ENCODE measurements around the gene RTEL1.
A peak's percentile ranks its signal among the peaks of the same experiment; 100 is the strongest.

RTEL1 gene

DNA sequence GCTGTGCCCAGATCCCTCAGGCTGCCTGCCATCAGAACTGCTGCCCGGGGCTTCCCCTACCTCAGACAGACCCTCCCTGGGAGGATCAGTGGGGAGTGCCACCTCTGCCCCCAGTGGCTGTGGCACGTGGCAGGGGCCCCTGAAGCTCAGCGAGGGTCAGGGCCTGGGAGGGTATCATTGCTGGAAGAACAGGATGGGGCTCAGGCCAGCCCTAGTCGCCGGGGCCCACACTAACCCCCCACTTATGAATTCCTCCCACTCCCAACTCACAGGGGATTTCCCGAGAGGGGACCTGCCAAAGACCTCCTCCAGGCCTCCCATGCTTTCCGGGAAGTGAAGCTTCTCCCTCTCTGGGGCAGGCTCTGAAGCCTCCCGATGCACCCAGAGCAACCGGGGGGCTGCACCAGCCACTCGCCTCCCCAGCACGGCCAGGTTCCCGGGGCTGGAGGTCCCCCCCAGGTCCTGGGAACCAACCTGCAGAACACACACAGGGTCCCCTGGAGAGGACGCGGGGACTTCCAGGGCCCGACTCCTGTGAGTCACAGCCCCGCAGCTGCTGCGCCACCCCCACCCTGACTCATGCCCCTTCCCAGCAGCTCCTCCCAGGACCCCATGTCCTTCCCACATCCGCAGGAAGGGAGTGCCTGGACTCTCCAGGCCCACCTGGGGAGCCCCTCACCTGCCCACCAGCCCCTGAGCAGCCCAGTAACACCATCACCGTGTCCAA lies 40.8 kb downstream of the RTEL1 start (continued):
- TF ChIP-seq ZNF529 (tag by site-specific recombination; IDR thresholded peaks at IDR 0.05; ENCODE audit: insufficient replicate concordance), result no peak
- no peak for TF ChIP-seq ZNF132 (tag by site-specific recombination; IDR thresholded peaks at IDR 0.05; ENCODE audit: borderline replicate concordance)
- 0 out of 2 replicates have a peak, but pooled peaks have one; percentile 19 for TF ChIP-seq ZNF600 (tag by site-specific recombination; IDR thresholded peaks at IDR 0.05)
- no peak for TF ChIP-seq GLI2 (tag by site-specific recombination; IDR thresholded peaks at IDR 0.05; ENCODE audit: borderline replicate concordance, low read depth)
- TF ChIP-seq ZNF114 (tag by site-specific recombination; IDR thresholded peaks at IDR 0.05), result no peak
- TF ChIP-seq ZNF221 (tag by site-specific recombination; IDR thresholded peaks at IDR 0.05; ENCODE audit: borderline replicate concordance), result no peak
- TF ChIP-seq ZNF692 (tag by site-specific recombination; IDR thresholded peaks at IDR 0.05), result peak; percentile 23; the same call in 1 of the 2 replicates
- peak; percentile 49; the same call in 1 of the 2 replicates for TF ChIP-seq SP7 (tag by site-specific recombination; IDR thresholded peaks at IDR 0.05)
- TF ChIP-seq ZNF701 (tag by site-specific recombination; IDR thresholded peaks at IDR 0.05), result no peak
- TF ChIP-seq EGR2 (tag by site-specific recombination; IDR thresholded peaks at IDR 0.05; ENCODE audit: low read depth), result peak; percentile 44; the same call in 1 of the 2 replicates
- TF ChIP-seq WT1 (tag by site-specific recombination; IDR thresholded peaks at IDR 0.05), result peak; percentile 26; the same call in 1 of the 2 replicates
- 0 out of 2 replicates have a peak, but pooled peaks have one; percentile 2 for TF ChIP-seq SP2 (tag by site-specific recombination; IDR thresholded peaks at IDR 0.05)
- TF ChIP-seq ZIC2 (tag by site-specific recombination; IDR thresholded peaks at IDR 0.05), result peak; percentile 52

DNA sequence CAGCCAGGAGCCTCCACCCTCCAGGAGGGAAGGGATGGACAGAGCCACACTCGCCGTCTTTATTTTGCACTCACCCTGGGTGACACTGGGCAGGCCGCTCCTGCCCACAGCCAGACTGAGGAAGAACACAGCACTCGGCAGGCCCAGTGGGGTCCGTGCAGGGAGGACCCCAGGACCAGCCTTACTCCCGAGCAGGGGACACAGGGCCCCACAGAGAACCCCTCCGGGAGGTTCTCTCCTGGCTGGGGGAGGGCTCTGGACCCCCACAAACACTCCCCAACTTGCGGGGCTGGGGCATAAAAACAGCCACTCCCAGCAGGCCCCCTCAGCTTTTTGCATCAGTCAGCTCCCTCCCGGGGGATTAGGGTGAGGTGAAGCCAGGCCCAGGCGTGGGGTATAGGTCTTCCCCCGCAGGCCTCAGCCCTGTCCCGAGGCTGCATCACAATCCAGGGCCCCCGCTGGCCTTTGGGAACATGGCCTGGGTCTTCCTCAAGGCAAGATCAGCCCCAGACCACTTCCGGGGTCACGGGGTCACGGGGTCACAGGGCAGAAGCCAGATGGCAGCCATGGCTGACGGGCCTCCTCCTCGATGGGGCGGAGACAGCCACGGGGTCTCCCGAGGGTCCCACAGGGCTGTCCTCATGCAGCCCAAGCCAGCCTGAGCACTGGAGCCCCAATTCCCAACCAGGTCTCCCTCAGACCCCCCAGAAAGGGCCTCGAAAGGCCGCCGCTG lies 41.5 kb downstream of the RTEL1 start:
- Histone ChIP-seq H3K36me3 (ENCODE audit: control insufficient read depth in 2 of 2, insufficient read depth in 1 of 2, low read length in 2 of 2) (peaks cover 0 to 32% of the 10 kb centered on the region in 2 experiments; a peak in 1 of 3 replicates), H3K9me3 (ENCODE audit: control insufficient read depth, insufficient read depth, low read depth, low read length) (no peaks in the 10 kb centered on the region), H3K4me1 (ENCODE audit: control insufficient read depth, insufficient read depth, low read length) (no peaks in the 10 kb centered on the region), H3K27ac (ENCODE audit: extremely low read depth, low read depth, low read length) (no peak overlapping the region), H3K4me3 (ENCODE audit: low read depth, low read length) (no peak overlapping the region)
- TF ChIP-seq REPIN1 (tag by site-specific recombination; IDR thresholded peaks at IDR 0.05; ENCODE audit: low read depth) (no peak), ZNF558 (tag by site-specific recombination; IDR thresholded peaks at IDR 0.05) (no peak), GLIS2 (tag by site-specific recombination; IDR thresholded peaks at IDR 0.05) (0 out of 2 replicates have a peak, but pooled peaks have one; percentile 2), BCL11A (tag by site-specific recombination; IDR thresholded peaks at IDR 0.05; ENCODE audit: low read depth) (peak; percentile 74; the same call in 1 of the 2 replicates), ZIC2 (tag by site-specific recombination; IDR thresholded peaks at IDR 0.05) (peak; percentile 18; the same call in 1 of the 2 replicates), ZNF132 (tag by site-specific recombination; IDR thresholded peaks at IDR 0.05; ENCODE audit: borderline replicate concordance) (no peak), BCL11B (tag by site-specific recombination; IDR thresholded peaks at IDR 0.05; ENCODE audit: low read depth) (peak; percentile 79; the same call in 1 of the 2 replicates), ZBTB7A (tag by site-specific recombination; IDR thresholded peaks at IDR 0.05; ENCODE audit: low read depth) (0 out of 2 replicates have a peak, but pooled peaks have one; percentile 32), GLIS1 (tag by site-specific recombination; IDR thresholded peaks at IDR 0.05) (peak; percentile 49)
- ChIA-PET CTCF (interaction anchor here (0.6 to 1.1 kb wide), 2 partner anchors 162 to 272 kb away, joined by 3 read pairs; no protein-coding TSS in a partner anchor), POLR2A (interaction anchor here (1.8 to 2.3 kb wide), 2 partner anchors 9 to 17 kb away, joined by 8 to 9 read pairs; partner anchors contain the start of genes ARFRP1 and ZGPAT)

Data from HEK293 (cell line).